ENCODE measurements around the gene CTRB2.

The CTRB2 gene

GRCh38 chr16:75239542-75240122, 32.7 kb upstream of the CTRB2 start:
- Histone ChIP-seq H3K27ac (peak overlapping the region; percentile 93), H3K36me3 (replicated peaks) (peaks cover 65% of the 10 kb centered on the region), H3K27me3 (replicated peaks) (no peaks in the 10 kb centered on the region), H3K4me3 (ENCODE audit: low read depth, low read length) (no peak overlapping the region)
- DNase-seq: no peak
- in situ Hi-C loops (cut with HindIII; ENCODE audit: low pct_ligation_motif_present, low sequenced_read_pairs): no loop called here
- no peak for TF ChIP-seq CTCF (IDR thresholded peaks at IDR 0.05; ENCODE audit: low read depth, low read length, missing control alignments)

- peak; percentile 44 for TF ChIP-seq CTCF (IDR thresholded peaks at IDR 0.05; ENCODE audit: low read depth, low read length, missing control alignments)
- H3K4me3 ChIP-seq (ENCODE audit: low read depth, low read length): no peak overlapping the region
- H3K27ac ChIP-seq: peak overlapping the region; percentile 93
- in situ Hi-C loops (cut with HindIII; ENCODE audit: low pct_ligation_motif_present, low sequenced_read_pairs): no loop called here
- no peak for DNase-seq
- peaks cover 68% of the 10 kb centered on the region for H3K36me3 ChIP-seq (replicated peaks)
- no peaks in the 10 kb centered on the region for H3K27me3 ChIP-seq (replicated peaks)
These were observed 32.0 kb upstream of the CTRB2 start for GRCh38 chr16:75238853-75239541.

GRCh38 chr16:75238132-75238852, 31.3 kb upstream of the CTRB2 start:
- no peaks in the 10 kb centered on the region for H3K27me3 ChIP-seq (replicated peaks)
- in situ Hi-C loops (cut with HindIII; ENCODE audit: low pct_ligation_motif_present, low sequenced_read_pairs): no loop called here
- peaks cover 70% of the 10 kb centered on the region for H3K36me3 ChIP-seq (replicated peaks)
- no peak overlapping the region for H3K4me3 ChIP-seq (ENCODE audit: low read depth, low read length)
- peak; percentile 35 for TF ChIP-seq CTCF (IDR thresholded peaks at IDR 0.05; ENCODE audit: low read depth, low read length, missing control alignments)
- DNase-seq: peak; percentile 81
- peak overlapping the region; percentile 93 for H3K27ac ChIP-seq

GRCh38 chr16:75237398-75238131, 30.6 kb upstream of the CTRB2 start:
- Histone ChIP-seq H3K27me3 (replicated peaks) (no peaks in the 10 kb centered on the region), H3K27ac (peak overlapping the region; percentile 93), H3K36me3 (replicated peaks) (peaks cover 73% of the 10 kb centered on the region), H3K4me3 (ENCODE audit: low read depth, low read length) (no peak overlapping the region)
- in situ Hi-C loops (cut with HindIII; ENCODE audit: low pct_ligation_motif_present, low sequenced_read_pairs): no loop called here
- no peak for DNase-seq
- no peak for TF ChIP-seq CTCF (IDR thresholded peaks at IDR 0.05; ENCODE audit: low read depth, low read length, missing control alignments)

- H3K27me3 ChIP-seq (replicated peaks): no peaks in the 10 kb centered on the region
- in situ Hi-C loops (cut with HindIII; ENCODE audit: low pct_ligation_motif_present, low sequenced_read_pairs): no loop called here
- no peak overlapping the region for H3K4me3 ChIP-seq (ENCODE audit: low read depth, low read length)
- DNase-seq: no peak
- no peak for TF ChIP-seq CTCF (IDR thresholded peaks at IDR 0.05; ENCODE audit: low read depth, low read length, missing control alignments)
- H3K36me3 ChIP-seq (replicated peaks): peaks cover 75% of the 10 kb centered on the region
- no peak overlapping the region for H3K27ac ChIP-seq
These were observed 29.9 kb upstream of the CTRB2 start for GRCh38 chr16:75236736-75237397.
